HG02623 (cell line): ENCODE measurements around the gene ELP4.

Experiments
- ATAC-seq: cut with Tn5 transposase; IDR thresholded peaks from one replicate; pipeline ENCODE4 v1.9.1; 2021; ENCODE audit warnings: moderate library complexity; ENCODE audit not compliant: unreplicated experiment

The ELP4 gene

DNA sequence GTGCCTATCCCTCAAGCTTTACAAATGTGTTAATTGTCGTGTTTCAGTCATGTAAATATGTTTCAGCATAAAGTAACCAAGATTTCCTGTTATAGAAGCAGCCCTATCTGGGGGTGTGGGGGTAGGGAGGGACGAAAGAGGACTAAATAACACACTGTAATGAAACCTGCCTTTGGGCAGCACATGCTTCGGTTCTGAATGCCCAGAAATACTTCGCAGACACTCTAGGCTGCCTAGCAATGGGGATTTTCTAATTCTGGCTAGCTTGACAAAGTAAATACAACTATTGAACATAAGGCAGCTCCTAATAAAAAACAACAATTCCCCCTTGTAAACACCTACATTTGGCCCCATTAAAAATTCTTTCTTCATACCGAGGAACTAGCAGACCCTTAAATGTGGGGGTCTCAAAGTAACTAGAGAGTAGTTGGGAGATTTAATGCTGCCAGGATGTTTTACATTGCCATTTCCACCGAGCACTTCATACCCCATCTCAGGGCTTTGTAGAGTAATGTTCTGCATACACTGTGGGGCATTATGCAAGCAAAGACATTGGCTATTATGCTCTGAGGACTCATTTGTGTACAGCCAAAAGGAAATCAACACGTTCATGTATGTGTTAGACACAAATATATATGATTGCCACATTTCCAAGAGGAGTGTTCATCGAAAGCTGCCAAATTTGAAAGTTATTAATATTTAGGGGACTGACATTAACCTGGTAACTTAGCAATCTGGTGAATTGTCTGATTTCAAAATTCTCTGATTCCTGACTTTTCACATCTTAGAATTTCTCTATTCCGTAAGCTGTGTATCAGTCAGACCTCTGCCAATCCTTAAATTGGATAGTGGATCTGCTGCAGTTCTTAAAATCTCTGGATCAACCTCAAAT, 259.4 kb downstream of the ELP4 start:
- ATAC-seq: no peak

DNA sequence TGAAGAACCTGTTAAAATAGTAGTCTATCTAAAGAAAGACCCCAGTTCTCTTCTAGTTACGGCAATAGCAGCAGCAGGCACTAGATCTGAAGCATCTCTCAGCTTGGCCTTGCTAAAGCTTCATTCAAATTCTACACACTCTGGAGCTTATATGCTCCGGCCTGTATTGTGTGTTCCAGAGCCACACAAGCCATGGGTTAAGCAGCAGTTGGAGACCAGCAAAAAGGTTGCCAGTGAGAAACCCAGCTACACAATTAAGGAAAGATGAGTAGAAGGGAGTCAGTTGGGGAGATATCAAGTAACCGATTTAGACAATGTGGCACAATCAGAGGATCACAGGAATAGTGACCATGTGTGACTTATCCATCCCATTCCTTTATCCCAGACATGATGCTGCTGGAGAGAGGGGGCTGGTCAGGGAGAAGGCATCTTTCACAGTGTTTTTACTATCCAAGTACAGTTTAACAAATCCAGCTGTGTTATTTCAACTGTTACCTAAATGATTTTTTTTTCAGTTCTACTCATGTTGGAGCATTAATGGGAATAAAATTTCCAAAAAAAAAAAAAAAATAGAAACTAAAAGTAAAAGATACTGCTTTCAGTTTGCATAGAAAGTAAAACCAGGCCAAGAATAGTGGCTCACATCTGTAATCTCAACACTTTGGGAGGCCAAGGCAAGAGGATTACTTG, 260.6 kb downstream of the ELP4 start:
- no peak for ATAC-seq

DNA sequence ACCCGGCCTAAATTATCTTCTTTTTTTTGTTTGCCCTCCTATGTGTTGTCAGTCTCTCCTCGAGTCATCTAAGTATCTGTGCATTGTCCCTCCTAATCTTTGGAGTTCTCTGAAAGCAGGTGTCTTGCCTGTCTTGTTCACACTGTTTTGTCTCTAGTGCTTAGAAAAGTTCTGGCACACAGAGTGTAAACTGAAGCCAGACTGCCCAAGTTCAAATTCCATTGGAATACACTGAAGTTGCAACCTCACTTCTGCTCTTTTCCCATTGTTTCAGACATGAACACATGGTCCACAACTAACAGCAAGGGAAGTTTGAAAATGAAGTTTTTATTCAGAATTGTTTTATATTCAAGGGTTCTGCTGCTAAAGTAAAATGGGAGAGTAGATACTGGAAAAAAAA, 262.8 kb downstream of the ELP4 start:
- ATAC-seq: no peak

DNA sequence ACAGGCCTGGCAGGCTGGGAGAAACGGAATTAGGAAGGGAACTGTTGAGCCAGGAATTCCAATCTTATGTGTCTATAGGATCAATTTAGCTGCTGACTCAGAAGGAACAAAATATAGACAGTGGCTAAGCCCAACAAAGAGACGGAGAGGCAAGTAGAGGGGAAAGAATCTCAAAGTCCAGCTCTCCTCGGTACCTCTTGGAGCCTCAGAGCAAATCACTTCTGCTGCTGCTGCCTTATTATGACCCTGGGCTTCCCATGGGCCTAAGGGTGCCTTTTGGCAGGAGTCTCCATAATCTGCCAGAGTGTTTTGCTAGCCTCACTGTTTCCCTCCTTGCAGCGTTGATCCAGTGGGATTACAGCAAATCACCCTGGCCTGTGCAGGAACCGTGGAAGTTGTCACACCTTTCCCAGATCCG, 269.8 kb downstream of the ELP4 start:
- no peak for ATAC-seq

DNA sequence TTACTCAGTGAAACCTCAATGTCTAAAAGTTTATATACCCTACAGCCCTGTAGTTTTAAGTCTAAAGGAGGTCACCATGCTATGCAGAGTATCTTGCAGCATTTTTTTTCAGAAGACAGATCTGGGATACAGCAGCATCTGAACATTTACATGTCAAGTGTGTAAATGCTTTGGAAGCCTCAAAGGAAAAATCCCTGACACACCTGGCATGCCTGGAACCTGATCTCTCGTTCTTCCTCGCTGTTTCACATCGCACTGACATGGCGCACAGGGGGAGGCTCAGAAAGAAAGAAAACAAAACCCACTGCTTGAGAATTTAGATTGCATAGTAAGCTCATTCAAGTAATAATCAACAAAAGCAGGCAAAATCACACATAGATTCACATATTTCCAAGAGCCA, 270.5 kb downstream of the ELP4 start:
- ATAC-seq: no peak

DNA sequence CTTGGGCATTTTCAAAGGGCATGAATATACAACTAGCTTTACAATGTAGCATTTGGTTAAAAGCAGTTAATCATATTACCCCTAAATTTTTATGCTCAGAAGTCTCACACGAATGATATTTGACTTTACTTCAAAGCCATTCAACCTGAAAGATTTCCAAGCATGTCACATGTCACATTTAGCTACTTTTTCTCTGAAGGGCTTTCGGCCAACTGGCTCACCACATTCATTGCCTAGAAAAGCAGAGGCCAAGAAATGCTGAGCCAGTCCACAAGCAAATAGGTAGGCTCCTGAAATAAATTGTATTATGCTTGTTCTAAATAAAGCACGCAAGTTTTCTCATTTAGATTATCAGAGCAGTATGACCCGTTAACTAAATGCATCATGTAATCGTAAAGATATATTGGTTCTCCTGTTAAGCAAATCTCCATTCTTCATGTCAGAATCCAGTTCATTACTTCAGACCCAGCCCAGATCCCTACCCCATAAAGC, 271.0 kb downstream of the ELP4 start:
- ATAC-seq: no peak

DNA sequence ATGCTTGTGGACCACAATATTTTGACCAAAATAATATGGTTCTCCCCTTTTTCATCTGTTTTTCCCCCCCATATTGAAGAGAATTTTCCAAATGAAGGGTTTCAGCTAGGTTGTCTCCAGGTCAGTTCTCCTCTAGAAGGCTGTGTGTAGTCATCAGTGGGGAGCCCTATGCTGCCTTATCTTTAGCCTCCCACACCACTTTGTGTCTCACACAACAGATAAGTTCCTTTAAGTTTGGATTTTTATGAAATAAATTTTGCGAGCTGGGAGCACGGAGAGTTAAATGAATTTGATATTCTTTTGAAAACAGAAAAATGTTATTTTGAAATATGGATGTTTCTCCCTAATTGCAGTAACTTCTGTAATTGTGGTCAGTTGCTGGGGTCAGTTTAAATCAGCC, 272.7 kb downstream of the ELP4 start:
- ATAC-seq: no peak

DNA sequence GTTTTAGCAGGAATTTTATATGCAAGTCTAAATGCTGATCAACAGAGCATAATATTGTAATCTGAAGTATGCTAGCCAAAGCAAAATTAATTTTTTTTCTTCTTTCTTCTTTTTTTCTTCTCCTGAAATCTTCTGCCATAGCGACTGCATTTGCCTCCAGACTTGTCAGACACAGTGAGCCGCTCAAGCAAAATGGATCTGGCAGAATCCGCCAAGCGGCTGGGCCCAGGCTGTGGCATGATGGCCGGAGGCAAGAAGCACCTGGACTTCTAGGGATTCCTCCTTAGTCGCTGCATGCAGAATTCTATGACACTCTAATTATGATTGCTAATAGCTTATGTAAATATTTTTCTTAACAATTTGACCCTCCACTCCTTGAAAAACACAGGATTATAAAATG, 273.7 kb downstream of the ELP4 start:
- no peak for ATAC-seq

DNA sequence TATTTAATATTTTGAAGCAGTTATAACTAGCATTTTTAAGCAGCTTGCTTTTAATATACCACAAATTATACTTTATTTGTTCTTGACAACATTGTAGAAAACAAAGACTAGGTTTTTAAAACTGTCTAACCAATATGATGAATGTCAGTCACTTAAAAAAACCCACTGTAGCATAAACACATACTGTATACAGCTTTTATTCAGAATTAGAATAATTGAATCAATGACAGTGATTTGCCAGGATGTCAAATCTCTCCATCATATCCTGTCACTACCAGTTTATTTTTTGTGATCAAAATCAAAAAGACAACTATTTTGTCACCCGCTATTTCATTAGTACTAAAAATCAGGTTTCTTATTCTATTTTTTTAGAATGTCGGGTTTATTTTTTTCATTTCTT, 275.0 kb downstream of the ELP4 start:
- no peak for ATAC-seq

DNA sequence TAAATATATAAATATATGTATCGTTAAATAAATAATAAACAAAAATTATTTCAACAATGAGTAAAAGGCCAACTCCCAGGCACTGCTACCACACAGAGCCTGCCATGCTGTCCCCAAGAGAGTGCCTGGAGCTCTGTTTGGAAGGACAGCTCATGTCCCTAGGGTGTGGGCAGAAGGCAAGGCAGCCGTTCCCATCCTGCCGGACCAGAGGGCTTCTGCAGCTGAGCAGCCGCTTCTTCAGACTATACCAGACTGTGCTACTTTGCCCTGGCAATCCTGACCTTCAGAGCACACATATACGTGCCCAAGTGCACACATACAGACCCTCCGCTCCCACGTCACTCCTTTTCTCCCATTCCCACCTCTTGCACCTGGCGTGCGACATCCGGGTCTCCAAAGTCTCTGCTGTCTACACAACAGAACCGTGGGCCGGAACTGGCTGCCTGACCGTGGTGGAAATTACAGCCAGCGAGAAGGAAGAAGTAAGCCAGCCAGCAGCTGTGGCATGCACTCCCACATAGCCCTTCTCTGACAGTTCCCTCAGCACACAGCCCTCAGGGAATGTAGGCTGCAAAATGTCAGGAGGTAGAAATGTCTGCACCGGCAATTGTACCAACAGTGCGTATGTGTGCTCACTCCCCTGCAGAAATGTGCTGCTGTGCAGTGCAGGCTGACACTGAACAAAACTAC, 277.6 kb downstream of the ELP4 start:
- no peak for ATAC-seq

DNA sequence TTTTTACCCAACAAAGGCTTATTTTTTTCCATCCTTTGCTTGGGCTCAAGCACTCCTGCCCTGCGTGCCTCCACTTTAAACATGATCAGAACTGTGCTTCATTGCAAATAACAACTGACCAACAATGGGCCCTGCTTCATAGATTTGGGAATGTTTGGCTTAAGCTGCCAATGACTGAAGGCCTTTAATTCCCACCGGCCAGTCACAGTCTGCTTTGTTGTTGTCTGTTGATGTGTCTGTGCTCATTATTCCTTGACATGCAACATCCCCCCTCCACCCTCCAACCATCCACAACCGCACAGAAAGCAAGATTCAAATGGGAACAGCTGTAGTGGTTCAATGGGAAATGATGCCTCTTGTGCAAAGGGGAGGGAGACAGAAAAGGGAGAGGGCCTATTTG, 278.5 kb downstream of the ELP4 start:
- no peak for ATAC-seq

DNA sequence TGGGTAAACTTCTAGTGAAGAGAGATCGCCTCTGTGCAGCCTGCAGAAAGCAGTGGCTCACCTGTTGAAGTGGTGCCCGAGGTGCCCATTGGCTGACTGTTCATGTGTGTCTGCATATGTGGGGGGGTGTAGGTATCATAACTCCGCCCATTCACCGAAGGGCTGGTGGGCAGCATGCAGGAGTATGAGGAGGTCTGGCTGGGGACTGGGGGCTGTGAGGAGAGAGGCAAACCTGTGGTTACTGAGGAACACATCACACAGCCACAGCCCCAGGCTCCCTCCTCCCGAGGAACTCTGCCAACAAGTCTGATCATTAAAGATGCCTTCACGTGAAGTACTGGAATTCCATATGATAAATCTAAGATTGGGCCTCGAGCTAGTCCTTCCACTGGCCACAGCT, 281.1 kb downstream of the ELP4 start:
- no peak for ATAC-seq

DNA sequence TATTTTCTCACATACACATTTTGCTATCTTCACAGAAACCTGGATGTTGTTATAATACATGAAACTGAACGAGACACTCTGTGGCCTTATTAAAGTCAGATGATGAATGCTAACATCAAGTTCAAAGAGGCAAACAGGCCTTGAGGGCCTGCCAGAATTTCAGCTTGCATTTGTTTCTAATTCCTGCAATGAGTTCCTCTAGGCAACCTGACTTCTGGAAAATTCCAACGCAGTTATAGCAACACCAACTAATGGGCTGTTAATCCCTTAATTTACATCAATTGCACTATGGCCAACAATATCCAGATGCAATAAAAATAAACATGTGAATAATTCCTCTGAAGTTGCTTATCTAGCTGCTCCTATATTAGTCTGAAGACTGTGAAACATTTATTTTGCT, 282.5 kb downstream of the ELP4 start:
- no peak for ATAC-seq

DNA sequence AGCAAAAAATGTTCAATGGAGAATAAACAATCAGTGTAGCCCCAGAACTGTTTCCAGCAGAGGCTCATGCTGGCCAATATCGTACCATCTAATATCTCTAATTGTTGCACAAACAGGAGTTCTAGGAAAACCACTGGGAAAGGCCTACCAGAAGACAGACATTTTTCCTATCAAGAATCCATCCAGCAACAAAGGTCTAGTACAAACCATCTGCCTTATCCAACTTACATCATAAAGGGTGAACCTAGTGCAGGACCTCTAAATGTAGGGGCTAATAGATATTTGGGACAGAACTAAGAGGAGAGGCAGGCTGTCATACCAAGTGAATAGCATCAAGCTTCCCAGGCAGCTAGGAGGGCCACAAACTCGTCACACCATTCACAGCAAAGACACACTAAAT, 282.9 kb downstream of the ELP4 start:
- no peak for ATAC-seq

DNA sequence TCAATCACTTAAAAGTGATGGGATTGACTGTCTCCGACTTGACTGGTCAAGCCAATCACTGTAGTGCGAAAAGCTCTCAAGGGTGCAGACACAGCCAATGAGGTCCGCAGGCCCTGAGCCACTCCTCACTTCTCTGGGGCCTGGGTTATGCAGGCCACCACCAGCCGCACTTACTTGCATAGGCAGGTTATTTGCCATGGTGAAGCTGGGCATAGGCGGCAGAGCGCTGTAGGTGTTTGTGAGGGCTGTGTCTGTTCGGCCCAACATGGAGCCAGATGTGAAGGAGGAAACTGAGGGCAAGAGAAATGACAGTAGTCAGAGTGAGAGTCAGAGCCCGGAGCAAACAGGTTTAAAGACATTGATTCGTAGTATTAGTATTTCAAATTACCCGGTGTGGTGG, 283.7 kb downstream of the ELP4 start:
- ATAC-seq: no peak

DNA sequence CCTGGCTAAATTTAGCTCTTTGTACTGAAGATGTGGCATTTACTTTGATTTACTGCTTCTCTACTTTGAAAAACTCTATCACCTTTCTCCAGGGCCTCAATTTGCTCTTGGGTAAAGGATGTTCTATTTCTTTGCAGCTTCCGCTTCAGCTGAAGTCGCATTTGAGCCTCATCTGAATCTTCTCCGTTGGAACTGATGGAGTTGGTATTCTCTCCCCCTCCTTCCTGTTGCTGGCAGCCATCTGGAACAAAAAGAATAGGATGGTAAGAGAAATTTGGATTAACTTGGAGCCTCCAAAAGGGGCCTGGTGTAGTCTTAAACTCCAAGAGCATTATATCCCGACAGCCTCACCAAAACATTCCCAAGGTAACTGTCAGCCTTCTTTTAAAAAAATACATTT, 285.0 kb downstream of the ELP4 start:
- ATAC-seq: no peak

DNA sequence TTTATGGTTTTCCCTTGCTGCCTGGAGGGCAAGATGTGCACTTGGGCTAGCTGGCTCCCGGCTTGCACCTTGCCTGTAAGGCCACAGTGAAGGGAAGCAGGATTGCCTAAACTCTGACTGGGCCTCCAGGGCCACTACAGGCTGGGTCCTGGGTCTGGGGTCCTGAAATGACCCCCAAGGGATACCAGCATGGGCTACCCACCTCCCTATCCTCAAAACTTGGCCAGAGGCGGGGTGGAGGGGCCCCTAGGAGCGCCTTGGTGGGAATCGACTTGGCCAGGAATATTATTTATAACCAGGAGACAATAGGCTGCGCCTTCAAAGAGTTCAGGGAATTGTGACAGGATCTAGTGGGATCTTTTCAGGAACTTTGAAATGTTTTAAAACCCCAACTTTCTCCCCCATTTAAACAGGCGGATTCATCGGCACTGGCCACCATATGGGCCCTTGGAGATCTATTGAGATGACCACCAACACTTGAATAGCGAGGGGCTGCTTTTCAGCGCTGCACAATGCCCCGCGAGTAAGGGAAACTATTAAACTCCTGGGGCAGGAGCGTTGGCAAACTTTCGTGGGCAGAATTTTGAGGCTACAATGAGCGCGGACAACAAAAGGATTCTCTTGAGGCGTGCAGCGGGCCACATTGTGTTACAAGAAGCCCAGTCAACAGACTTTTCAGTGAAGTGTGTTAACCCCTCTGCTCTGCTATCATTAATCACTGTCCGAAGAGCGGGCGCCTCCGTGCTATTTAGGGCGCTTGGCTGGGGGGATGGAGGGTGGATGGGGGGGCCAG, 286.3 kb downstream of the ELP4 start:
- no peak for ATAC-seq

DNA sequence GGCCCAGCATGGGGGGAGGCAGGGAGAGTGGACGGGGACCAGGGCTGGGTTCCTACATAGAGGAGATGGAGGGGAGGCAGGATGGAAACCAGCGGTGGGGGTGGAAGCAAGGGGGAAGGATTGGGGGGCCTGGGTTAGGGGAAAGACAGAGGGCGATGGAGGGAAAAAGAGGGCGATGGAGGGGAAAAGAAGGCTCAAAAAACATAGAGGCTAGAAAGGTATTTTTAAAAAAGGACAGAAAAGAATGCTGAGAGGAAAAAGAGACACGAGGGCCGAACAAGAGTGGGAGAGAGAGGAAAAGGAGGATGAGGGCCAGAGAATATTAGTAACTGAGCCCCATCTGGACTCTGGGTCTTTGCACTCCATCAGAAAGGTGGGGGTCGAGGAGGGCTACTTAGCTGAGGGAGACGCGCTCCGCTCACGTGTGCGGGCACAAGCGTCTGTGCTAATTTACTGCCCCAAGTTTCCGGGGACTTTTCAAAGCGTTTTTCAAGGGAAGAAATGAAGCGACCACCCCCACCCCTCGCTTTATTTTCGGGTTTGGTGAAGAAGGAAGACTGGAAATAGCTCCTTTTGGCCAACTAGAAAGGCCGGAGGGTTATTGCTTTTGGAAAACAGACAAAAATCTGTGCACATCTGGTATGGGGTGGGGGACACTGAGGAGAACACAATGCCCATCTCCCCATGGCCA, 287.1 kb downstream of the ELP4 start:
- no peak for ATAC-seq

DNA sequence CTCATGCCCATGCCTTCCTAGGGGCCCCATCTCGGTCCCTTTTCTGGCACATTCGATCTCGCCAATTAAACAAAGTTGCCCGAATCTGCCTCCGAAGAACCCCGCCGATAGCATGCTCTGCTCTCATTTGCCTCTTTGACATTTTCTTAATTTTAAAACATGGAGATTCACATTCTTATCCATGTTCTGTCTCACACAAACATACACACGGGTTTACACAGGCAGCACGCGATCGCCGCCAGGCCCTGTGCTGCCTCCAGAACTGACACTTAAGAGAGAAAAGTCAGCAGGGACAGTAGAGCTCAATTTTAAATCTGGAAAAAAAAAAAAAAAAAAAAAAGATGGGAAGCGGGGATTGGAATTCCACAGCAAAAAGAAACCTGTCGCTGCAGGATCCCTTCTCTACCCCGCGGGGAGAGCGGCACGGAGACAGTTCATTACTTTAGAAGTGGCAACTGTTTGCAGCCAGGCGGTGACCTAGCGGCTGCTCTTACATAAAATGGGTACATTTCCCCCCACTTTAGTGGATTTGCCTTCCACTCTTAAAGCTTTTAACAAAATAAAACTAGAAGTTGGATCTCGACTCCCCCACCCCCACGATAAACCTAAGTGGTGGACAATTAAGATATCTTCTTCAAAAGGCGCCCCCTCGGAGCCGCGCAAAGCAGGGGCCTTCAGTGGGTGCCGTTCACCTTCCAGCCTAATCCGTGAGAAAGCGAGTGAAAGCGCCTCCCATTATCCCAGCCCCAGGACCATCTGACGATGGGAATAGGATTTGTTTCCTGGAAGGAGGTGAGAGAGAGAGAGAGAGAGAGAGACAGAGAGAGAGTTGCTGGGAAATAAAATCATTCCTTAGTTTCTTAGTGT, 287.9 kb downstream of the ELP4 start:
- no peak for ATAC-seq
